HepG2 (cell line): ENCODE measurements around the gene FOXD2. TPM values are rescaled to one million over a fixed set of nuclear protein-coding genes. Genes with fewer than 3 reads are reported as not detected.

Source experiments
- JUND ChIP-seq: sonication (generic); formaldehyde crosslinking; IDR thresholded peaks from 2 replicates; pipeline ENCODE4 v1.8.0; 2022; ENCODE audit warnings: mild to moderate bottlenecking, missing genetic modification reagents
- KDM6A ChIP-seq: IDR thresholded peaks from 2 replicates; pipeline ENCODE4 v1.6.1; 2016; ENCODE audit warnings: low read depth
- PATZ1 ChIP-seq: sonication (generic); formaldehyde crosslinking; IDR thresholded peaks from 2 replicates; pipeline ENCODE4 v1.4.0; 2020; ENCODE audit warnings: missing genetic modification reagents
- SUZ12 ChIP-seq: fragments of 150-350 bp; IDR thresholded peaks from 2 replicates; pipeline ENCODE4 v1.6.1; 2014; ENCODE audit warnings: low read depth, low read length
- TEAD3 ChIP-seq: optimal IDR thresholded peaks from 2 replicates; pipeline ENCODE3; 2016; ENCODE audit warnings: borderline replicate concordance
- TFAP4 ChIP-seq: sonication (generic); IDR thresholded peaks from 2 replicates; pipeline ENCODE4 v1.6.1; 2016; ENCODE audit warnings: low read depth, borderline replicate concordance
- UBTF ChIP-seq: sonication (generic); formaldehyde crosslinking; IDR thresholded peaks from 2 replicates; pipeline ENCODE4 v1.4.0; 2020; ENCODE audit warnings: mild to moderate bottlenecking, missing genetic modification reagents
- XRCC5 ChIP-seq: fragments of 200-400 bp; formaldehyde crosslinking; optimal IDR thresholded peaks from 2 replicates; pipeline ENCODE3; 2017; ENCODE audit warnings: mild to moderate bottlenecking, low read length
- ZBTB38 ChIP-seq: sonication (generic); formaldehyde crosslinking; IDR thresholded peaks from 2 replicates; pipeline ENCODE4 v1.5.1; 2020; ENCODE audit warnings: mild to moderate bottlenecking, missing genetic modification reagents
- ZC3H13 ChIP-seq: sonication (generic); formaldehyde crosslinking; IDR thresholded peaks from 2 replicates; pipeline ENCODE4 v1.8.1; 2023; ENCODE audit warnings: mild to moderate bottlenecking, missing genetic modification reagents, moderate library complexity
- ZNF296 ChIP-seq: sonication (generic); formaldehyde crosslinking; conservative IDR thresholded peaks from 2 replicates; pipeline ENCODE4 v1.5.0; 2020; ENCODE audit warnings: mild to moderate bottlenecking, missing genetic modification reagents
- ZNF432 ChIP-seq: sonication (generic); formaldehyde crosslinking; IDR thresholded peaks from 2 replicates; pipeline ENCODE4 v1.5.0; 2020; ENCODE audit warnings: missing genetic modification reagents, mild to moderate bottlenecking, borderline replicate concordance
- ZNF639 ChIP-seq: conservative IDR thresholded peaks from 2 replicates; pipeline ENCODE4 v1.6.1; 2018; ENCODE audit warnings: missing genetic modification reagents
- polyA plus RNA-seq, 8 experiments: library from polyadenylated mRNA; depleted of rRNA in 3 of 8; stranded (reverse) in 7 of 8; unstranded in 1 of 8; fragments of >200 nt; fragmentation: Illumina TruSeq in 4 of 8; extraction: Trizol in 4 of 8; gene quantifications; 2 replicates each; pipeline versions ENCODE4 v1.2.1 to v1.2.3, GENCODE V29; 2011 to 2016; ENCODE audit warnings: low read depth in 4 of 8, missing spikeins in 1 of 8, mixed read lengths in 1 of 8; ENCODE audit not compliant: insufficient read depth in 1 of 8
- total RNA-seq, 5 experiments: library from RNA; depleted of rRNA; stranded (reverse); fragments of >200 nt; fragmentation: Illumina TruSeq; extraction: Trizol; gene quantifications; 2 replicates each; pipeline ENCODE4 v1.2.3, GENCODE V29; 2016; ENCODE audit warnings: low read depth in 1 of 5
- TF ChIP-seq, protein P1 (sequence below): sonication (generic); formaldehyde crosslinking; IDR thresholded peaks from 2 replicates; pipeline ENCODE4 v1.5.1; 2020; ENCODE audit warnings: mild to moderate bottlenecking, missing genetic modification reagents, moderate library complexity
- TF ChIP-seq, protein P2 (sequence below): sonication (generic); formaldehyde crosslinking; IDR thresholded peaks from 2 replicates; pipeline ENCODE4 v1.5.0; 2020; ENCODE audit warnings: mild to moderate bottlenecking, missing genetic modification reagents, moderate library complexity

The FOXD2 gene
- total and polyA plus RNA-seq, 2 of the 13 experiments (the other 11 are each of a cell fraction or from before 2014, with no cell fraction given) = 0.01 to 0.09 TPM

- TF ChIP-seq TFAP4 (no peak), ZNF296 (CRISPR knock-in tag) (no peak), XRCC5 (peak; percentile 28), ZNF432 (CRISPR knock-in tag) (no peak), ZBTB38 (peak; percentile 37; the same call in 1 of the 2 replicates), KDM6A (no peak), UBTF (CRISPR knock-in tag) (0 out of 2 replicates have a peak, but pooled peaks have one; percentile 16), PATZ1 (CRISPR knock-in tag) (no peak), ZC3H13 (no peak), ZNF639 (CRISPR knock-in tag) (no peak), JUND (CRISPR knock-in tag) (no peak), SUZ12 (no peak), TEAD3 (peak; percentile 69)
- TF ChIP-seq, protein P1, sequence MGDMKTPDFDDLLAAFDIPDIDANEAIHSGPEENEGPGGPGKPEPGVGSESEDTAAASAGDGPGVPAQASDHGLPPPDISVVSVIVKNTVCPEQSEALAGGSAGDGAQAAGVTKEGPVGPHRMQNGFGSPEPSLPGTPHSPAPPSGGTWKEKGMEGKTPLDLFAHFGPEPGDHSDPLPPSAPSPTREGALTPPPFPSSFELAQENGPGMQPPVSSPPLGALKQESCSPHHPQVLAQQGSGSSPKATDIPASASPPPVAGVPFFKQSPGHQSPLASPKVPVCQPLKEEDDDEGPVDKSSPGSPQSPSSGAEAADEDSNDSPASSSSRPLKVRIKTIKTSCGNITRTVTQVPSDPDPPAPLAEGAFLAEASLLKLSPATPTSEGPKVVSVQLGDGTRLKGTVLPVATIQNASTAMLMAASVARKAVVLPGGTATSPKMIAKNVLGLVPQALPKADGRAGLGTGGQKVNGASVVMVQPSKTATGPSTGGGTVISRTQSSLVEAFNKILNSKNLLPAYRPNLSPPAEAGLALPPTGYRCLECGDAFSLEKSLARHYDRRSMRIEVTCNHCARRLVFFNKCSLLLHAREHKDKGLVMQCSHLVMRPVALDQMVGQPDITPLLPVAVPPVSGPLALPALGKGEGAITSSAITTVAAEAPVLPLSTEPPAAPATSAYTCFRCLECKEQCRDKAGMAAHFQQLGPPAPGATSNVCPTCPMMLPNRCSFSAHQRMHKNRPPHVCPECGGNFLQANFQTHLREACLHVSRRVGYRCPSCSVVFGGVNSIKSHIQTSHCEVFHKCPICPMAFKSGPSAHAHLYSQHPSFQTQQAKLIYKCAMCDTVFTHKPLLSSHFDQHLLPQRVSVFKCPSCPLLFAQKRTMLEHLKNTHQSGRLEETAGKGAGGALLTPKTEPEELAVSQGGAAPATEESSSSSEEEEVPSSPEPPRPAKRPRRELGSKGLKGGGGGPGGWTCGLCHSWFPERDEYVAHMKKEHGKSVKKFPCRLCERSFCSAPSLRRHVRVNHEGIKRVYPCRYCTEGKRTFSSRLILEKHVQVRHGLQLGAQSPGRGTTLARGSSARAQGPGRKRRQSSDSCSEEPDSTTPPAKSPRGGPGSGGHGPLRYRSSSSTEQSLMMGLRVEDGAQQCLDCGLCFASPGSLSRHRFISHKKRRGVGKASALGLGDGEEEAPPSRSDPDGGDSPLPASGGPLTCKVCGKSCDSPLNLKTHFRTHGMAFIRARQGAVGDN (CRISPR knock-in tag) = 0 out of 2 replicates have a peak, but pooled peaks have one; percentile 12
- TF ChIP-seq, protein P2, sequence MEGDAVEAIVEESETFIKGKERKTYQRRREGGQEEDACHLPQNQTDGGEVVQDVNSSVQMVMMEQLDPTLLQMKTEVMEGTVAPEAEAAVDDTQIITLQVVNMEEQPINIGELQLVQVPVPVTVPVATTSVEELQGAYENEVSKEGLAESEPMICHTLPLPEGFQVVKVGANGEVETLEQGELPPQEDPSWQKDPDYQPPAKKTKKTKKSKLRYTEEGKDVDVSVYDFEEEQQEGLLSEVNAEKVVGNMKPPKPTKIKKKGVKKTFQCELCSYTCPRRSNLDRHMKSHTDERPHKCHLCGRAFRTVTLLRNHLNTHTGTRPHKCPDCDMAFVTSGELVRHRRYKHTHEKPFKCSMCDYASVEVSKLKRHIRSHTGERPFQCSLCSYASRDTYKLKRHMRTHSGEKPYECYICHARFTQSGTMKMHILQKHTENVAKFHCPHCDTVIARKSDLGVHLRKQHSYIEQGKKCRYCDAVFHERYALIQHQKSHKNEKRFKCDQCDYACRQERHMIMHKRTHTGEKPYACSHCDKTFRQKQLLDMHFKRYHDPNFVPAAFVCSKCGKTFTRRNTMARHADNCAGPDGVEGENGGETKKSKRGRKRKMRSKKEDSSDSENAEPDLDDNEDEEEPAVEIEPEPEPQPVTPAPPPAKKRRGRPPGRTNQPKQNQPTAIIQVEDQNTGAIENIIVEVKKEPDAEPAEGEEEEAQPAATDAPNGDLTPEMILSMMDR (CRISPR knock-in tag) = peak; percentile 86
Measured at GRCh38 chr1:47432071-47433036, 5.5 kb upstream of the FOXD2 start (continued).
